Measurements from ENCODE around the gene AIF1. TPM values are rescaled to one million over a fixed set of nuclear protein-coding genes. Genes with fewer than 3 reads are reported as not detected.

Gene AIF1
- total RNA-seq, 1 donor from 2014 or later = 109 TPM

DNA sequence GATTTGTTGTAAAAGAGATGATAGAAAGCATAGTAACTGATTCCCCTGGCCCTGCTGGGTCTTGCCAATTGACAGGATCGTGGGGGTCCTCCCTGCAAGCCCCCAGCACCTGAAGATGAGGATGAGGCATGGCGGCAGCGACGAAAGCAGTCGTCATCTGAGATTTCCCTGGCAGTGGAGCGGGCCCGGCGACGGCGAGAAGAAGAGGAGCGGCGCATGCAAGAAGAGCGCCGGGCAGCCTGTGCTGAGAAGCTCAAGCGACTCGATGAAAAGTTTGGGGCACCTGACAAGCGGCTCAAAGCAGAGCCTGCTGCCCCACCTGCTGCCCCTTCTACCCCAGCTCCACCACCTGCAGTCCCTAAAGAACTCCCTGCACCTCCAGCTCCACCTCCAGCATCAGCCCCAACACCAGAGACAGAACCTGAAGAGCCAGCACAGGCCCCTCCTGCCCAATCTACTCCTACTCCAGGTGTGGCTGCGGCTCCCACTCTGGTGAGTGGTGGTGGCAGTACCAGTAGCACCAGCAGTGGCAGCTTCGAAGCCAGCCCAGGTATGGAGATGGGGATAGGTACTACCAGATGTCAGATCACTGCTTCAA is 12.8 kb downstream of the AIF1 start:
- DNase-seq (no peak), ATAC-seq (no peak)
- Histone ChIP-seq H3K27ac (no peak overlapping the region), H3K36me3 (peaks cover 100% of the 10 kb centered on the region), H3K27me3 (ENCODE audit: low read depth) (no peaks in the 10 kb centered on the region), H3K4me3 (no peak overlapping the region), H3K4me1 (peaks cover under 1% of the 10 kb centered on the region), H3K9me3 (no peaks in the 10 kb centered on the region)
- intact Hi-C loops (cut with DNase I) = no loop called here
- no peak for TF ChIP-seq CTCF (IDR thresholded peaks at IDR 0.05)

- Histone ChIP-seq H3K4me1 (no peaks in the 10 kb centered on the region), H3K27me3 (ENCODE audit: low read depth) (no peaks in the 10 kb centered on the region), H3K27ac (no peak overlapping the region), H3K9me3 (no peaks in the 10 kb centered on the region), H3K36me3 (peaks cover 100% of the 10 kb centered on the region), H3K4me3 (no peak overlapping the region)
- intact Hi-C loops (cut with DNase I) = no loop called here
- DNase-seq = no peak
- TF ChIP-seq CTCF (IDR thresholded peaks at IDR 0.05) = no peak
- ATAC-seq = no peak
Observed at GRCh38 chr6:31629014-31629413, 14.0 kb downstream of the AIF1 start.

DNA sequence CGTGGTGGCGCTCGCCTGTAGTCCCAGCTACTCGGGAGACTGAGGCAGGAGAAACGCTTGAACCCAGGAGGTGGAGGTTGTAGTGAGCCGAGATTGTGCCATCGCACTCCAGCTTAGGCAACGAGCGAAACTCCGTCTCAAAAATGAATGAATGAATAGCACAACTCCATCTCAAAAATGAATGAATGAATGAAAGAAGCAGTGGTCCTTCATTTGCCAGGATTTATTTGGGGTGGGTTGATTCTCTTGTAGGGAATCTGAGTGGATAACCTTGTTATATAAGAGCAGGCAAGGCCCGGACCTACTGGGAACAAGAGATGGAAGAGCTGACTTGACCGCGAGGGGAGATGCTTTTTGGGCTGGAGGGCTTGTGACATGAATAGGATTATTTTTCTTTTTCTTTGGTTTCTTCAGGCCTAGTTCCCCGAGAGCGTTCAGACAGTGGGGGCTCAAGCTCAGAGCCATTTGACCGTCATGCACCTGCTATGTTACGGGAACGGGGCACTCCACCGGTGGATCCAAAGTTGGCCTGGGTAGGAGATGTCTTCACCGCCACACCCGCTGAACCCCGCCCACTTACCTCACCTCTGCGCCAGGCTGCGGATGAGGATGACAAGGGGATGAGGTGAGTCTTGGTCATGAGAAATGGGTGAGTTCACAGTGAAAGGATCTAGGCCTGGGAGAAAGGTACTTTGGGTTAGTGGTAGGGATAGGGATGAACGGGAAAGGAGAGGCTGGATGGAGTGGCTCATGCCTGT is 15.3 kb downstream of the AIF1 start:
- Histone ChIP-seq H3K36me3 (peaks cover 100% of the 10 kb centered on the region), H3K27me3 (ENCODE audit: low read depth) (no peaks in the 10 kb centered on the region), H3K27ac (no peak overlapping the region), H3K4me1 (no peaks in the 10 kb centered on the region), H3K9me3 (no peaks in the 10 kb centered on the region), H3K4me3 (no peak overlapping the region)
- DNase-seq (no peak), ATAC-seq (no peak)
- intact Hi-C loops (cut with DNase I) = no loop called here
- no peak for TF ChIP-seq CTCF (IDR thresholded peaks at IDR 0.05)

DNA sequence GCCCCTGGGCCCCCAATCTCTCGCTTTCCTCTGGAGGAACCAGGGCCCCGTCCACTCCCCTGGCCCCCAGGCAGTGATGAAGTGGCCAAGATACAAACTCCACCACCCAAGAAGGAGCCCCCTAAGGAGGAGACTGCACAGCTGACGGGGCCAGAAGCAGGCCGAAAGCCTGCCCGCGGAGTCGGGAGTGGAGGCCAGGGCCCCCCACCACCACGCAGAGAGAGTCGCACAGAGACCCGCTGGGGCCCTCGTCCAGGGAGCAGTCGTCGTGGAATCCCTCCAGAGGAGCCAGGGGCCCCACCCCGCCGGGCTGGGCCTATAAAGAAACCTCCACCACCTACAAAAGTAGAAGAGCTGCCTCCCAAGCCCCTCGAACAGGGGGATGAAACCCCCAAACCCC is 16.2 kb downstream of the AIF1 start:
- Histone ChIP-seq H3K27ac (no peak overlapping the region), H3K4me3 (no peak overlapping the region), H3K4me1 (no peaks in the 10 kb centered on the region), H3K27me3 (ENCODE audit: low read depth) (no peaks in the 10 kb centered on the region), H3K36me3 (peaks cover 100% of the 10 kb centered on the region), H3K9me3 (no peaks in the 10 kb centered on the region)
- no peak for ATAC-seq
- intact Hi-C loops (cut with DNase I) = no loop called here
- no peak for TF ChIP-seq CTCF (IDR thresholded peaks at IDR 0.05)
- no peak for DNase-seq

DNA sequence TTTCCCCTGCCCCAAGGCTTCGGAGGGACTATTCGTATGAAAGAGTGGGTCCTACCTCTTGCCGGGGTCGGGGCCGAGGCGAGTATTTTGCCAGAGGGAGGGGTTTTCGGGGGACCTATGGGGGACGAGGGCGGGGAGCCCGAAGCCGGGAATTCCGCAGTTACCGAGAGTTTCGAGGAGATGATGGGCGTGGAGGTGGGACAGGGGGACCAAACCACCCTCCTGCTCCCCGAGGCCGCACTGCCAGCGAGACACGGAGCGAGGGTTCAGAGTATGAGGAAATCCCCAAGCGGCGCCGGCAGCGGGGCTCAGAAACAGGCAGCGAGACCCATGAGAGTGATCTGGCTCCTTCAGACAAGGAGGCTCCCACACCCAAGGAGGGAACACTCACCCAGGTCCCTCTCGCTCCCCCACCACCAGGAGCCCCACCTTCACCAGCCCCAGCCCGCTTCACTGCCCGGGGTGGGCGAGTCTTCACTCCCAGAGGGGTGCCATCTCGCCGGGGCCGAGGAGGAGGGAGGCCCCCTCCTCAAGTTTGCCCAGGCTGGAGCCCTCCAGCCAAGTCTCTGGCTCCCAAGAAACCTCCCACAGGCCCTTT is 16.7 kb downstream of the AIF1 start:
- DNase-seq (no peak), ATAC-seq (peak in 1 of 2 donors; percentile 29)
- Histone ChIP-seq H3K9me3 (no peaks in the 10 kb centered on the region), H3K4me3 (no peak overlapping the region), H3K36me3 (peaks cover 100% of the 10 kb centered on the region), H3K27ac (no peak overlapping the region), H3K4me1 (no peaks in the 10 kb centered on the region), H3K27me3 (ENCODE audit: low read depth) (no peaks in the 10 kb centered on the region)
- TF ChIP-seq CTCF (IDR thresholded peaks at IDR 0.05) = no peak
- intact Hi-C loops (cut with DNase I) = no loop called here

All from lower lobe of right lung (tissue), 2 donors.